HUDEP-2 (cell line): ENCODE results near the gene HOXD12.

Experiments
- DNase-seq, 76 experiments: peaks; one replicate each; lab custom pipeline; 2025; ENCODE audit not compliant: unreplicated experiment in 76 of 76; lab: John Stamatoyannopoulos, UW

HOXD12 gene

GRCh38 chr2:176099728-176100546, at the start of gene HOXD12:
HOXD12 (plus strand) TSS chr2:176099795; CDS start chr2:176099802, 7 bp downstream.
- no peak for DNase-seq

GRCh38 chr2:176056406-176056805, 43.2 kb upstream of the HOXD12 start:
- DNase-seq = no peak

GRCh38 chr2:176063958-176064357, 35.6 kb upstream of the HOXD12 start:
- DNase-seq = no peak

GRCh38 chr2:176066645-176067588, 32.7 kb upstream of the HOXD12 start:
- peak in 1 of 76 experiments; percentile 5 for DNase-seq

GRCh38 chr2:176067589-176068418, 31.8 kb upstream of the HOXD12 start:
- no peak for DNase-seq

GRCh38 chr2:176068419-176068832, 31.2 kb upstream of the HOXD12 start:
- DNase-seq = no peak

GRCh38 chr2:176071330-176072291, 28.0 kb upstream of the HOXD12 start:
- DNase-seq = no peak

GRCh38 chr2:176072292-176072669, 27.3 kb upstream of the HOXD12 start:
- DNase-seq = no peak

GRCh38 chr2:176072951-176073904, 26.4 kb upstream of the HOXD12 start:
- DNase-seq = no peak

GRCh38 chr2:176074919-176075425, 24.6 kb upstream of the HOXD12 start:
- DNase-seq = no peak

- no peak for DNase-seq
Measured at GRCh38 chr2:176075481-176075880, 24.1 kb upstream of the HOXD12 start.

GRCh38 chr2:176076063-176076462, 23.5 kb upstream of the HOXD12 start:
- DNase-seq = no peak

- no peak for DNase-seq
Measured at GRCh38 chr2:176076796-176077195, 22.8 kb upstream of the HOXD12 start.

- DNase-seq = no peak
Measured at GRCh38 chr2:176078541-176079284, 20.9 kb upstream of the HOXD12 start.

GRCh38 chr2:176079285-176079830, 20.2 kb upstream of the HOXD12 start:
- no peak for DNase-seq

- DNase-seq = peak in 68 of 76 experiments; percentile 4 to 79 (median 53)
Measured at GRCh38 chr2:176079831-176080539, 19.6 kb upstream of the HOXD12 start.
